Epithelial cell of esophagus (primary cell): ENCODE measurements around the gene RAB29.
"Not testable (repeated sequence)": the region's sequence is repeated elsewhere in the genome, so short reads cannot be mapped to it uniquely, and the experiment has no call there.

Experiments
- DNase-seq: peaks from one replicate; pipeline ENCODE4 v3.0.0; 2010; ENCODE audit warnings: low read depth
- H3K4me3 ChIP-seq: 2 replicates; pipeline ENCODE4 v1.5.1; 2011; ENCODE audit warnings: mild to moderate bottlenecking, low read length, control low read depth
- TF ChIP-seq, protein P1 (sequence below): IDR thresholded peaks from 2 replicates; pipeline ENCODE4 v1.5.1; 2011; ENCODE audit warnings: low read depth, mild to moderate bottlenecking, low read length, control low read depth, inconsistent platforms; ENCODE audit not compliant: insufficient read depth; ENCODE audit errors: missing control alignments

Gene RAB29

GRCh38 chr1:205729945-205730610, 45.2 kb downstream of the RAB29 start:
- no peak for DNase-seq
- TF ChIP-seq, protein P1, sequence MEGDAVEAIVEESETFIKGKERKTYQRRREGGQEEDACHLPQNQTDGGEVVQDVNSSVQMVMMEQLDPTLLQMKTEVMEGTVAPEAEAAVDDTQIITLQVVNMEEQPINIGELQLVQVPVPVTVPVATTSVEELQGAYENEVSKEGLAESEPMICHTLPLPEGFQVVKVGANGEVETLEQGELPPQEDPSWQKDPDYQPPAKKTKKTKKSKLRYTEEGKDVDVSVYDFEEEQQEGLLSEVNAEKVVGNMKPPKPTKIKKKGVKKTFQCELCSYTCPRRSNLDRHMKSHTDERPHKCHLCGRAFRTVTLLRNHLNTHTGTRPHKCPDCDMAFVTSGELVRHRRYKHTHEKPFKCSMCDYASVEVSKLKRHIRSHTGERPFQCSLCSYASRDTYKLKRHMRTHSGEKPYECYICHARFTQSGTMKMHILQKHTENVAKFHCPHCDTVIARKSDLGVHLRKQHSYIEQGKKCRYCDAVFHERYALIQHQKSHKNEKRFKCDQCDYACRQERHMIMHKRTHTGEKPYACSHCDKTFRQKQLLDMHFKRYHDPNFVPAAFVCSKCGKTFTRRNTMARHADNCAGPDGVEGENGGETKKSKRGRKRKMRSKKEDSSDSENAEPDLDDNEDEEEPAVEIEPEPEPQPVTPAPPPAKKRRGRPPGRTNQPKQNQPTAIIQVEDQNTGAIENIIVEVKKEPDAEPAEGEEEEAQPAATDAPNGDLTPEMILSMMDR = no peak
- H3K4me3 ChIP-seq = no peak overlapping the region

GRCh38 chr1:205726619-205727125, 48.6 kb downstream of the RAB29 start:
- TF ChIP-seq, protein P1 = no peak
- no peak for DNase-seq
- H3K4me3 ChIP-seq = no peak overlapping the region

GRCh38 chr1:205725514-205725913, 49.8 kb downstream of the RAB29 start:
- DNase-seq = no peak

GRCh38 chr1:205720740-205721139, 54.5 kb downstream of the RAB29 start:
- not testable (repeated sequence) for DNase-seq, H3K4me3 ChIP-seq

More at GRCh38 chr1:205725514-205725913, 49.8 kb downstream of the RAB29 start:
- no peak overlapping the region for H3K4me3 ChIP-seq
- TF ChIP-seq, protein P1 = no peak

DNA sequence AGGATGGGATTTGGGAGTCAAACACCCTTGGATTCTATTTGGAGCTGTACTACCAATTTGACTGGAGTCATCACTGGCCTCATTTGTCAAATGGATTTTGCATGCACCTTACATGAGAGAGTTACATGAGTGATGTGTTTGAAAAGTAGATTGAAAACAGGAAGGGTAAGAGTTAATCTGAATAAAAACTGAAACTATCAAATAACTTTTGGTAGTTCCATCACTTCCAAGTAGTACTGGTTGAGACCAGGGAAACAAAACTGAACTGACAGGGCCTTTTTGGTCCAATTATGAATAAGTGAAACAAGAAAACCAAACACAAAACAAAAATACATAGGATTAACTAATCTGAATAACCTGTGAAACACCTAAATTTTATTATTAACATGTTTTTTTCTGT, 55.5 kb downstream of the RAB29 start:
- TF ChIP-seq, protein P1 = no peak
- H3K4me3 ChIP-seq = no peak overlapping the region
- no peak for DNase-seq

- TF ChIP-seq, protein P1 = no peak
Measured at GRCh38 chr1:205719015-205719414, 56.3 kb downstream of the RAB29 start.

More at GRCh38 chr1:205719015-205719414, 56.3 kb downstream of the RAB29 start:
- H3K4me3 ChIP-seq = no peak overlapping the region
- no peak for DNase-seq
